GM12874 (cell line): Measurements from ENCODE around the gene LIG1.

Experiments used
- CTCF ChIP-seq: IDR thresholded peaks from 2 replicates; pipeline ENCODE4 v1.5.1; 2011; ENCODE audit warnings: low read depth, mild to moderate bottlenecking, control low read depth, low read length, moderate library complexity; ENCODE audit not compliant: insufficient read depth

LIG1 gene

GRCh38 chr19:48121066-48121465, 49.1 kb downstream of the LIG1 start:
- TF ChIP-seq CTCF, result no peak

GRCh38 chr19:48120505-48120904, 49.6 kb downstream of the LIG1 start:
- no peak for TF ChIP-seq CTCF

GRCh38 chr19:48118131-48118517, 52.0 kb downstream of the LIG1 start:
- TF ChIP-seq CTCF, result no peak

- TF ChIP-seq CTCF, result no peak
These were observed 52.5 kb downstream of the LIG1 start for GRCh38 chr19:48117515-48118130.

- TF ChIP-seq CTCF, result no peak
These were observed 56.8 kb downstream of the LIG1 start for GRCh38 chr19:48113190-48113917.

- TF ChIP-seq CTCF, result no peak
These were observed 58.9 kb downstream of the LIG1 start for GRCh38 chr19:48111280-48111679.

- TF ChIP-seq CTCF, result no peak
These were observed 59.7 kb downstream of the LIG1 start, which contains the start of gene PLA2G4C for GRCh38 chr19:48110350-48110966. PLA2G4C (minus strand) TSS chr19:48110817; CDS start chr19:48106529, 4,288 bp downstream.
